Astrocyte (in vitro differentiated cells and primary cell): ENCODE data around the gene PPM1L.

Experiments
- CTCF ChIP-seq: IDR thresholded peaks from 2 replicates; pipeline ENCODE4 v1.5.1; 2011; ENCODE audit warnings: low read depth, mild to moderate bottlenecking, inconsistent platforms, low read length, moderate library complexity; ENCODE audit not compliant: insufficient read depth
- EZH2 ChIP-seq: IDR thresholded peaks from 2 replicates; pipeline ENCODE4 v1.6.1; 2012; ENCODE audit warnings: mild to moderate bottlenecking, low read length, inconsistent platforms; ENCODE audit not compliant: insufficient read depth

GRCh38 chr3:160719710-160720109, 36.3 kb upstream of the PPM1L start:
- TF ChIP-seq CTCF: no peak
- TF ChIP-seq EZH2: no peak
